HS-27A (cell line): ENCODE data around the gene PIH1D1.

Source experiments
- DNase-seq: peaks from one replicate; pipeline ENCODE4 v3.0.0-alpha.2; 2012; ENCODE audit warnings: low read depth, missing footprints

The PIH1D1 gene

GRCh38 chr19:49435670-49436069, 15.9 kb downstream of the PIH1D1 start:
- no peak for DNase-seq

- no peak for DNase-seq
Observed at GRCh38 chr19:49434907-49435583, 16.6 kb downstream of the PIH1D1 start.

GRCh38 chr19:49433240-49433901, 18.2 kb downstream of the PIH1D1 start:
- no peak for DNase-seq

- no peak for DNase-seq
Observed at GRCh38 chr19:49432141-49433073, 19.2 kb downstream of the PIH1D1 start.

GRCh38 chr19:49431330-49431749, 20.3 kb downstream of the PIH1D1 start:
- DNase-seq, result no peak

GRCh38 chr19:49430678-49431329, 20.8 kb downstream of the PIH1D1 start:
- no peak for DNase-seq

GRCh38 chr19:49430172-49430677, 21.4 kb downstream of the PIH1D1 start:
- DNase-seq, result no peak

- no peak for DNase-seq
Observed at GRCh38 chr19:49428547-49429451, 22.8 kb downstream of the PIH1D1 start.

DNA sequence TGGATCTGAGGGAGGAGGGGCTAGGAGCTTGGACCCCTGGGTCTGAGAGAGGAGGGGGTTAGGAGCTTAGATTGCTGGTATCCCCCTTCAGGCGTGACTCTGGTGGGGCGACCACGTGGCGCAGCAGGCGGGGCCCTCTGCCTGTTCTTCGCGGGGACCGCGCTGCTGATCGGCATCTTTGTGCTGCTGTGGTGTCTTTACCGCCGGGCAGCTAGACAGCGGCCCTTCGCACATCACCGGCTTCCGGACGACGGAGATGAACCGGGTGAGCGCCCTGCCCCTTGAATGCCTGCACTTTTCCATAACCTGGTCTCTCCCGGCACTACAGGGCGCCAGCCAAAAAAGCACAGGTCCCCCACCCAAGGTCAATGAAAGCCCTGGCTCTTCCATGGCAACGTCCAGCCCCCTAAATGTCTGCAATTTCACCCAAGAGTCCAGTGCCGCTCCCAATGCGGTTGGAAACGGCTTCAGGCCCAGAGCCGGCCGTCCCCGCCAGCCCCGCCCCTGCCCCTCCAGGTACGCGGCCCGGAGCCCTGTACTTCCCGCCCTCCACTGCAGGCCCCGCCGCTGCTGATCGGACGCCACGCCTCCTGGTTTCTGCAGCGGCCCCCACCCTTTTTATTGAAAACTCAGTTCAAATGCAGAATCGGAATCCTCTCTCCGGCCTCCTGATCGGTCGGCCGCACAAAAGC, 23.6 kb downstream of the PIH1D1 start:
- no peak for DNase-seq

DNA sequence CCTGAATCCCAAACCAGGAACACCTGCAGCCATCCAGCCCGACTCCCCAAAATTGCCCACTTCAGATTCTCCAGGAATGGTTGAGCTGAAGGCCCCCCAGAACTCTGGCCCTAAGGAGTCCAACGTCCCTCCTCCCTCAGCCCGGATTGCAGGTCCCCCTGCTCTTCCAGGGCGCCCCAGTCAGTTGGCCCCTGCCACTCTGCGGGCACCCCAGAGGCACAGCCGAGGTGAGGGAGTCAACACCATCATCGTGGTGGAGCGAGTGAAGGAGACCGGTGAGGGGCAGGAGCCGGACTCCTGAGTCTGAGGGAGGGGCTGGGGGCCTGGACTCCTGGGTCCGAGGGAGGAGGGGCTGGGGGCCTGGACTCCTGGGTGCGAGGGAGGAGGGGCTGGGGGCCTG, 24.3 kb downstream of the PIH1D1 start:
- no peak for DNase-seq

- no peak for DNase-seq
Observed at GRCh38 chr19:49425922-49426592, 25.6 kb downstream of the PIH1D1 start.

DNA sequence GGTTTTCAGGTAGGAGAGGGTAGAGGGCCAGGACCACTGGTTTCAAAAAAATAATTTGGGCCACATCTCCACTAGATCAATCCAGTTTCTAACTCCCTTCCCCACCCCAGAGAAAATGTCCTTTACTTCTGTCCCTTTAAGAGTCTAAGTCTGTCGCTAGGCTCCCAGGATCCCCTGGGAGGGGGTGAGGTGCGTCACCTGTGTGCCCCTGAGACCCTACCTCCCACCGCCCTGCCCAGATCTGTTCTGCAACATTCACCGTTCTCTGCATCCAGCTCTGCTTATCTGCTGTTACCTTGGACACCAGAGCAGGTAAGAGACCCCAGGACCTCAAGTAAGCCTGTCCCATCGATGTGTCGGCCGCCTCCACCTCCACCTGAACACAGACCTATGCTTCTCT, 26.4 kb downstream of the PIH1D1 start, which contains the start of gene GFY:
Gene GFY (plus strand): TSS at position 211 of the 400 bp plus-strand sequence. CDS start 1,043 bp downstream, outside the sequence.
- DNase-seq, result no peak

- no peak for DNase-seq
Observed at GRCh38 chr19:49423985-49424303, 27.7 kb downstream of the PIH1D1 start.

GRCh38 chr19:49423071-49423984, 28.3 kb downstream of the PIH1D1 start, which contains the start of gene PTH2:
TSS of gene PTH2 (minus strand) at chr19:49423441. CDS start at chr19:49423339, 102 bp downstream.
- DNase-seq, result no peak

DNA sequence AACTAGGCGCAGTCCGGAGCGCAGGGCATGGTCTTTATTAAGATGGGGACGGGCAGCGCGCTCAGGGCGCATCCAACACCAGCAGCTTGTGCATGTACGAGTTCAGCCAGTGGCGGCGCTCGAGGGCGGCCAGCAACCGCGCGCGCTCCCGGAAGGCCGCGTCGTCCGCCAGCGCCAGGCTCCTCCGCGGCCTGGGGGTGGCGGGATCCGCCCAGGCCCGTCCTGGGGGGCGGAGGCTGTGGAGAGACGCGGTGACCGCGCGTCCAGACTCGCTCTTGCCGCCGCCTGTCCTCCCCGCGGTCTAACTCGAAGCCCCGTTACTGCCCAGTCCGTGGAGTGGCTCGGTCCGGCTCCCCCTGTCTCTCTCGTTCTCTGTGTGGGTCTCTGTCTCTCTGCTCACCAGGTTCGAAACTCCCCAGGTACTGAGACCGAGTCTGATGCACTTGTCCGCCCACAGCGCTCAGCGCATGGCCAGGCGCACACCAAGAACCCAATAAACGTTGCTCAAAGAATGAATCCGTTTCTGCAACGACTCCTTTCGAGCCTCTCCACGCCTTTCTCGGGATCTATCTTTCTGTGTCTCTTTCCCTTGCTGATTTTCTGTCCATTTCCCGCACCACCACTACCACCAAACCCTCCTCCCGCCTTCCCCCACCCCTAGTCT, 29.1 kb downstream of the PIH1D1 start:
- no peak for DNase-seq

GRCh38 chr19:49421878-49422202, 29.8 kb downstream of the PIH1D1 start:
- DNase-seq, result no peak

- DNase-seq, result no peak
Observed at GRCh38 chr19:49421039-49421877, 30.4 kb downstream of the PIH1D1 start.
